Measurements from ENCODE around the gene DMRTA2.

GRCh38 chr1:50447961-50448360, 24.7 kb upstream of the DMRTA2 start:
- TF ChIP-seq POLR2A (IDR thresholded peaks at IDR 0.05; ENCODE audit: extremely low read depth, insufficient read length), result no peak
- TF ChIP-seq CTCF (IDR thresholded peaks at IDR 0.05; ENCODE audit: low read depth, low read length), result no peak

Measured in NB4 (cell line).